HCT116 (cell line): ENCODE data around the gene HELT. TPM values are rescaled to one million over a fixed set of nuclear protein-coding genes. Genes with fewer than 3 reads are reported as not detected.

Source experiments
- ATAC-seq: fragments of 200-7000 bp; cut with Tn5 transposase; 2 replicates; pipeline ENCODE4 v1.9.1; 2020; ENCODE audit warnings: mild to moderate bottlenecking, moderate library complexity
- Bru-seq: library from RNA; stranded (reverse); fragments of 400-500 nt; gene quantifications from one replicate; lab custom pipeline; 2021; lab: Mats Ljungman, UMichigan
- BruChase-seq, 2 experiments: library from RNA; stranded (reverse); fragments of 400-500 nt; gene quantifications; one replicate each; lab custom pipeline; 2021; lab: Mats Ljungman, UMichigan
- BruUV-seq: library from RNA; stranded (reverse); fragments of 400-500 nt; replicated peaks from 2 replicates; lab custom pipeline; 2021; lab: Mats Ljungman, UMichigan
- CTCF ChIA-PET: fragments of 300-600 bp; sonication (Branson Sonifier 250); formaldehyde crosslinking; loops from one replicate; lab custom pipeline; 2021; ENCODE audit warnings: antibody characterized with exemption; lab: Charles Lee
- POLR2A ChIA-PET: fragments of 300-600, 350-600 bp; sonication (Branson Sonifier 250); formaldehyde crosslinking; loops from one replicate; lab custom pipeline; 2021; ENCODE audit warnings: antibody characterized with exemption; lab: Charles Lee
- RAD21 ChIA-PET, 2 experiments: fragments of 300-600 bp; sonication (Branson Sonifier 250); formaldehyde crosslinking; loops; one replicate each; lab custom pipeline; 2023; ENCODE audit warnings: low total read pairs in 2 of 2; ENCODE audit not compliant: uncharacterized antibody in 2 of 2, unreplicated experiment in 2 of 2, low non-redundant PET in 1 of 2; lab: Charles Lee
- DNase-seq: peaks from one replicate; pipeline ENCODE4 v3.0.0-alpha.2; 2010; ENCODE audit warnings: low read depth, low spot score
- H2AFZ ChIP-seq: fragments of 200-600 bp; shearing (Covaris generic), sonication (generic); 2 replicates; pipeline ENCODE4 v1.6.1; 2017; ENCODE audit warnings: low read depth, mixed run types, mixed read lengths, antibody characterized with exemption, low read length; ENCODE audit not compliant: poor library complexity, severe bottlenecking
- H3K27ac ChIP-seq: 2 replicates; pipeline ENCODE4 v1.5.1; 2012; ENCODE audit warnings: low read depth, low read length
- H3K27me3 ChIP-seq: fragments of 200-600 bp; sonication (generic); 2 replicates; pipeline ENCODE4 v1.6.1; 2016; ENCODE audit warnings: mixed run types, low read length, mixed read lengths; ENCODE audit not compliant: insufficient read depth
- H3K36me3 ChIP-seq, 2 experiments: fragments of 200-500 bp in 1 of 2; fragments of 200-600 bp in 1 of 2; sonication (Bioruptor generic) in 1 of 2; sonication (generic) in 1 of 2; 2 replicates each; pipeline versions ENCODE4 v1.5.1 to v1.6.1; 2014 to 2016; ENCODE audit warnings: low read length in 2 of 2, inconsistent platforms in 1 of 2, mixed read lengths in 1 of 2, mixed run types in 1 of 2; ENCODE audit not compliant: insufficient read depth in 2 of 2, control insufficient read depth in 1 of 2
- H3K4me1 ChIP-seq, 2 experiments: fragments of 200-600 bp in 1 of 2; sonication (generic) in 1 of 2; 2 replicates each; pipeline versions ENCODE4 v1.5.1 to v1.6.1; 2012 to 2017; ENCODE audit warnings: low read length in 2 of 2, inconsistent platforms in 1 of 2, mild to moderate bottlenecking in 1 of 2, mixed read lengths in 1 of 2, mixed run types in 1 of 2, moderate library complexity in 1 of 2; ENCODE audit not compliant: insufficient read depth in 2 of 2, control insufficient read depth in 1 of 2
- H3K4me2 ChIP-seq: fragments of 200-600 bp; sonication (generic); 2 replicates; pipeline ENCODE4 v1.6.1; 2017; ENCODE audit warnings: mixed run types, low read length, mixed read lengths
- H3K4me3 ChIP-seq, 2 experiments: fragments of 200-600 bp in 1 of 2; sonication (generic) in 1 of 2; replicated peaks in 1 of 2; 2 replicates each; pipeline ENCODE4 v1.5.1; 2011 to 2016; ENCODE audit warnings: low read length in 2 of 2, control low read depth in 1 of 2, low read depth in 1 of 2, mild to moderate bottlenecking in 1 of 2, mixed read lengths in 1 of 2, mixed run types in 1 of 2
- H3K79me2 ChIP-seq: fragments of 200-600 bp; sonication (generic); 2 replicates; pipeline ENCODE4 v1.6.1; 2017; ENCODE audit warnings: mild to moderate bottlenecking, mixed run types, low read length, moderate library complexity, mixed read lengths; ENCODE audit not compliant: insufficient read depth
- H3K9ac ChIP-seq: fragments of 200-600 bp; sonication (generic); 2 replicates; pipeline ENCODE4 v1.6.1; 2016; ENCODE audit warnings: low read length, mixed read lengths
- H3K9me2 ChIP-seq: fragments of 200-600 bp; sonication (generic), shearing (Covaris generic); 2 replicates; pipeline ENCODE4 v1.6.1; 2017; ENCODE audit warnings: mixed run types, mild to moderate bottlenecking, moderate library complexity; ENCODE audit not compliant: insufficient read depth
- H3K9me3 ChIP-seq, 2 experiments: fragments of 200-500 bp in 1 of 2; fragments of 200-600 bp in 1 of 2; sonication (Bioruptor generic) in 1 of 2; sonication (generic) in 1 of 2; 2 replicates each; pipeline ENCODE4 v1.6.1; 2014 to 2017; ENCODE audit warnings: low read length in 2 of 2, mixed read lengths in 2 of 2, inconsistent platforms in 1 of 2, low read depth in 1 of 2, mild to moderate bottlenecking in 1 of 2, mixed run types in 1 of 2, moderate library complexity in 1 of 2; ENCODE audit not compliant: control insufficient read depth in 1 of 2, insufficient read depth in 1 of 2
- H4K20me1 ChIP-seq: fragments of 200-600 bp; sonication (generic), shearing (Covaris generic); 2 replicates; pipeline ENCODE4 v1.6.1; 2017; ENCODE audit warnings: mixed run types, mild to moderate bottlenecking, moderate library complexity; ENCODE audit not compliant: insufficient read depth
- CBX3 ChIP-seq: IDR thresholded peaks from 2 replicates; pipeline ENCODE4 v1.6.1; 2012; ENCODE audit warnings: low read depth
- CEBPB ChIP-seq: IDR thresholded peaks from 2 replicates; pipeline ENCODE4 v1.6.1; 2012; ENCODE audit warnings: low read depth
- EGR1 ChIP-seq: IDR thresholded peaks from 2 replicates; pipeline ENCODE4 v1.6.1; 2012; ENCODE audit warnings: low read depth
- ELF1 ChIP-seq: IDR thresholded peaks from 2 replicates; pipeline ENCODE4 v1.6.1; 2012; ENCODE audit warnings: low read depth, borderline replicate concordance
- EZH2 ChIP-seq: fragments of 200-600 bp; sonication (generic); IDR thresholded peaks from 2 replicates; pipeline ENCODE4 v1.6.1; 2017; ENCODE audit warnings: antibody characterized with exemption, mixed run types
- EZH2phosphoT487 ChIP-seq: fragments of 200-600 bp; IDR thresholded peaks from 2 replicates; pipeline ENCODE4 v1.6.1; 2018; ENCODE audit warnings: antibody characterized with exemption, borderline replicate concordance
- FOSL1 ChIP-seq: IDR thresholded peaks from 2 replicates; pipeline ENCODE4 v1.6.1; 2012; ENCODE audit warnings: low read depth
- JUND ChIP-seq: IDR thresholded peaks from 2 replicates; pipeline ENCODE4 v1.6.1; 2012
- POLR2A ChIP-seq: IDR thresholded peaks from 2 replicates; pipeline ENCODE4 v1.7.0; 2011; ENCODE audit warnings: borderline replicate concordance; ENCODE audit not compliant: insufficient read depth, insufficient read length; ENCODE audit errors: extremely low read depth
- RAD21 ChIP-seq: IDR thresholded peaks from 2 replicates; pipeline ENCODE4 v1.6.1; 2012; ENCODE audit warnings: low read depth, mild to moderate bottlenecking
- SP1 ChIP-seq: IDR thresholded peaks from 2 replicates; pipeline ENCODE4 v1.6.1; 2012; ENCODE audit warnings: low read depth
- SRF ChIP-seq: IDR thresholded peaks from 2 replicates; pipeline ENCODE4 v1.6.1; 2012; ENCODE audit warnings: low read depth
- TCF7L2 ChIP-seq: IDR thresholded peaks from 2 replicates; pipeline ENCODE4 v1.7.0; 2011; ENCODE audit warnings: borderline replicate concordance, inconsistent platforms; ENCODE audit not compliant: insufficient read depth, insufficient read length; ENCODE audit errors: extremely low read depth
- YY1 ChIP-seq: IDR thresholded peaks from 2 replicates; pipeline ENCODE4 v1.6.1; 2011; ENCODE audit warnings: low read length, low read depth, moderate library complexity, mild to moderate bottlenecking; ENCODE audit not compliant: insufficient replicate concordance; ENCODE audit errors: extremely low read depth
- ZBTB33 ChIP-seq: IDR thresholded peaks from 2 replicates; pipeline ENCODE4 v1.6.1; 2011; ENCODE audit warnings: mild to moderate bottlenecking, low read length, moderate library complexity; ENCODE audit not compliant: insufficient replicate concordance; ENCODE audit errors: extremely low read depth
- ZFX ChIP-seq: fragments of 450-650 bp; IDR thresholded peaks from 2 replicates; pipeline ENCODE4 v1.6.1; 2017
- intact Hi-C: fragments of 100-400 bp; cut with micrococcal nuclease; formaldehyde crosslinking; loops from 2 replicates; pipeline ENCODE4 v1.10.0; 2022
- long read RNA-seq: library from polyadenylated mRNA; unstranded; transcript quantifications from one replicate; pipeline ENCODE4 v2.0.0, GENCODE V29; 2021; ENCODE audit not compliant: unreplicated experiment
- polyA plus RNA-seq: library from polyadenylated mRNA; unstranded; fragments of >200 nt; gene quantifications from 2 replicates; pipeline ENCODE4 v1.2.1, GENCODE V29; 2012; ENCODE audit warnings: missing spikeins
- total RNA-seq: library from RNA; stranded (reverse); gene quantifications from one replicate; pipeline ENCODE4 v1.2.1, GENCODE V29; 2021; ENCODE audit not compliant: unreplicated experiment
- TF ChIP-seq, protein P1 (sequence below): IDR thresholded peaks from 2 replicates; pipeline ENCODE4 v1.6.1; 2012; ENCODE audit warnings: low read depth
- TF ChIP-seq, protein P2 (sequence below): IDR thresholded peaks from 2 replicates; pipeline ENCODE4 v1.6.1; 2012
- TF ChIP-seq, protein P3 (sequence below): IDR thresholded peaks from 2 replicates; pipeline ENCODE4 v1.6.1; 2012

HELT gene, protein sequence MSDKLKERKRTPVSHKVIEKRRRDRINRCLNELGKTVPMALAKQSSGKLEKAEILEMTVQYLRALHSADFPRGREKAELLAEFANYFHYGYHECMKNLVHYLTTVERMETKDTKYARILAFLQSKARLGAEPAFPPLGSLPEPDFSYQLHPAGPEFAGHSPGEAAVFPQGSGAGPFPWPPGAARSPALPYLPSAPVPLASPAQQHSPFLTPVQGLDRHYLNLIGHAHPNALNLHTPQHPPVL
- total RNA-seq (not detected), Bru-seq, nascent RNA (not detected), BruChase-seq, experiment 1, labeled RNA remaining after a 6-hour chase (not detected), BruChase-seq, experiment 2, labeled RNA remaining after a 2-hour chase (not detected)
- polyA plus RNA-seq = not detected in 2 replicates
- long read RNA-seq = 0 reads

GRCh38 chr4:185017964-185018772, at the start of gene HELT:
Gene HELT (plus strand): TSS chr4:185018490. CDS start chr4:185018929, 439 bp downstream.
- Histone ChIP-seq H3K27me3 (no peaks in the 10 kb centered on the region), H3K9ac (no peak within 1 kb of the TSS), H2AFZ (no peak within 1 kb of the TSS), H3K4me1 (no peaks in the 10 kb centered on the region), H3K27ac (no peak within 1 kb of the TSS), H3K9me3 (no peaks in the 10 kb centered on the region), H3K9me2 (no peaks in the 10 kb centered on the region), H4K20me1 (no peaks in the 10 kb centered on the region), H3K36me3 (no peaks in the 10 kb centered on the region), H3K4me3 (no peak within 1 kb of the TSS), H3K4me2 (no peak within 1 kb of the TSS), H3K79me2 (no peaks in the 10 kb centered on the region)
- no TSS peak for BruUV-seq
- ChIA-PET POLR2A (no interaction called here), RAD21 (no interaction called here), CTCF (no interaction called here)
- no peak for DNase-seq
- ATAC-seq = no peak
- intact Hi-C loops = no loop called here
- TF ChIP-seq ZBTB33 = no peak
- no peak for TF ChIP-seq POLR2A
- TF ChIP-seq FOSL1 = no peak
- no peak for TF ChIP-seq EGR1
- no peak for TF ChIP-seq EZH2
- TF ChIP-seq ZFX = no peak
- TF ChIP-seq ELF1 = no peak
- no peak for TF ChIP-seq SP1
- TF ChIP-seq YY1 = no peak
- TF ChIP-seq EZH2phosphoT487 = no peak
- TF ChIP-seq JUND = no peak
- no peak for TF ChIP-seq CEBPB
- TF ChIP-seq SRF = no peak
- TF ChIP-seq, protein P1, sequence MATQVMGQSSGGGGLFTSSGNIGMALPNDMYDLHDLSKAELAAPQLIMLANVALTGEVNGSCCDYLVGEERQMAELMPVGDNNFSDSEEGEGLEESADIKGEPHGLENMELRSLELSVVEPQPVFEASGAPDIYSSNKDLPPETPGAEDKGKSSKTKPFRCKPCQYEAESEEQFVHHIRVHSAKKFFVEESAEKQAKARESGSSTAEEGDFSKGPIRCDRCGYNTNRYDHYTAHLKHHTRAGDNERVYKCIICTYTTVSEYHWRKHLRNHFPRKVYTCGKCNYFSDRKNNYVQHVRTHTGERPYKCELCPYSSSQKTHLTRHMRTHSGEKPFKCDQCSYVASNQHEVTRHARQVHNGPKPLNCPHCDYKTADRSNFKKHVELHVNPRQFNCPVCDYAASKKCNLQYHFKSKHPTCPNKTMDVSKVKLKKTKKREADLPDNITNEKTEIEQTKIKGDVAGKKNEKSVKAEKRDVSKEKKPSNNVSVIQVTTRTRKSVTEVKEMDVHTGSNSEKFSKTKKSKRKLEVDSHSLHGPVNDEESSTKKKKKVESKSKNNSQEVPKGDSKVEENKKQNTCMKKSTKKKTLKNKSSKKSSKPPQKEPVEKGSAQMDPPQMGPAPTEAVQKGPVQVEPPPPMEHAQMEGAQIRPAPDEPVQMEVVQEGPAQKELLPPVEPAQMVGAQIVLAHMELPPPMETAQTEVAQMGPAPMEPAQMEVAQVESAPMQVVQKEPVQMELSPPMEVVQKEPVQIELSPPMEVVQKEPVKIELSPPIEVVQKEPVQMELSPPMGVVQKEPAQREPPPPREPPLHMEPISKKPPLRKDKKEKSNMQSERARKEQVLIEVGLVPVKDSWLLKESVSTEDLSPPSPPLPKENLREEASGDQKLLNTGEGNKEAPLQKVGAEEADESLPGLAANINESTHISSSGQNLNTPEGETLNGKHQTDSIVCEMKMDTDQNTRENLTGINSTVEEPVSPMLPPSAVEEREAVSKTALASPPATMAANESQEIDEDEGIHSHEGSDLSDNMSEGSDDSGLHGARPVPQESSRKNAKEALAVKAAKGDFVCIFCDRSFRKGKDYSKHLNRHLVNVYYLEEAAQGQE = no peak
- no peak for TF ChIP-seq CBX3
- TF ChIP-seq, protein P2, sequence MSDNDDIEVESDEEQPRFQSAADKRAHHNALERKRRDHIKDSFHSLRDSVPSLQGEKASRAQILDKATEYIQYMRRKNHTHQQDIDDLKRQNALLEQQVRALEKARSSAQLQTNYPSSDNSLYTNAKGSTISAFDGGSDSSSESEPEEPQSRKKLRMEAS = no peak
- no peak for TF ChIP-seq TCF7L2
- no peak for TF ChIP-seq RAD21
- TF ChIP-seq, protein P3, sequence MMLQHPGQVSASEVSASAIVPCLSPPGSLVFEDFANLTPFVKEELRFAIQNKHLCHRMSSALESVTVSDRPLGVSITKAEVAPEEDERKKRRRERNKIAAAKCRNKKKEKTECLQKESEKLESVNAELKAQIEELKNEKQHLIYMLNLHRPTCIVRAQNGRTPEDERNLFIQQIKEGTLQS = no peak
